AG10803 (cell line): ENCODE data around the gene PIP4K2C.
"Not testable (repeated sequence)": the region's sequence is repeated elsewhere in the genome, so short reads cannot be mapped to it uniquely, and the experiment has no call there.

Source experiments
- DNase-seq: peaks from one replicate; pipeline ENCODE4 v3.0.0; 2010; ENCODE audit warnings: low read depth
- H3K4me3 ChIP-seq: 2 replicates; pipeline ENCODE4 v1.5.1; 2011; ENCODE audit warnings: mild to moderate bottlenecking, low read length, control low read depth
- TF ChIP-seq, protein P1 (sequence below): conservative IDR thresholded peaks from 2 replicates; pipeline ENCODE4 v1.5.1; 2011; ENCODE audit warnings: mild to moderate bottlenecking, low read length, control low read depth, inconsistent platforms

PIP4K2C gene

DNA sequence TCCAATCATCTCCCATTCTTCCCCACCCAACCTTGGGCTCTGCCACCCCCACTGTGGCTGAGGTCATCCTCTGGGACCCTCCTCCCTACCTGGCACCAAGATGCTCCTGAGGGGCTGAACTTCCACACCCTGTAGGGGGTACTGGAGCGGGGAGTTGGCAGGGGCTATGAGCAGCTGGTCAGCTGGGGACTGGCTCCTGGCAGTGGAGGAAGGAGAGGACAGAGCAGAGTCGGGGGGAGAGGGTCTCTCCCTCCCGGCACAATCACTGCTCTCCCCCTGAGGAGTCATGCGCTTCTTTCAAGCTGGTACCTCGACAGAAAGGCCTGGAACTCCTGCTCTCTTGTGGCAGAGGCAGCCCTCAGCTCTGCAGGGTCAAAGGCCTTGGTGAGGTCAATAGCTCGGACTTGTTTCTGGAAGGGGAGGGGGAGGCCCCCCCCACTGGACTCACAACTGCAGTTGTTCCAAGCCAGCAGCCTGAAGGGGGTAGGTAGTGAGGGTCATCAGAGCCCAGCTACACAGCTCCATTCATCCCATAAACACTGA, 40.0 kb downstream of the PIP4K2C start:
- TF ChIP-seq, protein P1, sequence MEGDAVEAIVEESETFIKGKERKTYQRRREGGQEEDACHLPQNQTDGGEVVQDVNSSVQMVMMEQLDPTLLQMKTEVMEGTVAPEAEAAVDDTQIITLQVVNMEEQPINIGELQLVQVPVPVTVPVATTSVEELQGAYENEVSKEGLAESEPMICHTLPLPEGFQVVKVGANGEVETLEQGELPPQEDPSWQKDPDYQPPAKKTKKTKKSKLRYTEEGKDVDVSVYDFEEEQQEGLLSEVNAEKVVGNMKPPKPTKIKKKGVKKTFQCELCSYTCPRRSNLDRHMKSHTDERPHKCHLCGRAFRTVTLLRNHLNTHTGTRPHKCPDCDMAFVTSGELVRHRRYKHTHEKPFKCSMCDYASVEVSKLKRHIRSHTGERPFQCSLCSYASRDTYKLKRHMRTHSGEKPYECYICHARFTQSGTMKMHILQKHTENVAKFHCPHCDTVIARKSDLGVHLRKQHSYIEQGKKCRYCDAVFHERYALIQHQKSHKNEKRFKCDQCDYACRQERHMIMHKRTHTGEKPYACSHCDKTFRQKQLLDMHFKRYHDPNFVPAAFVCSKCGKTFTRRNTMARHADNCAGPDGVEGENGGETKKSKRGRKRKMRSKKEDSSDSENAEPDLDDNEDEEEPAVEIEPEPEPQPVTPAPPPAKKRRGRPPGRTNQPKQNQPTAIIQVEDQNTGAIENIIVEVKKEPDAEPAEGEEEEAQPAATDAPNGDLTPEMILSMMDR: no peak
- no peak for DNase-seq
- no peak overlapping the region for H3K4me3 ChIP-seq

DNA sequence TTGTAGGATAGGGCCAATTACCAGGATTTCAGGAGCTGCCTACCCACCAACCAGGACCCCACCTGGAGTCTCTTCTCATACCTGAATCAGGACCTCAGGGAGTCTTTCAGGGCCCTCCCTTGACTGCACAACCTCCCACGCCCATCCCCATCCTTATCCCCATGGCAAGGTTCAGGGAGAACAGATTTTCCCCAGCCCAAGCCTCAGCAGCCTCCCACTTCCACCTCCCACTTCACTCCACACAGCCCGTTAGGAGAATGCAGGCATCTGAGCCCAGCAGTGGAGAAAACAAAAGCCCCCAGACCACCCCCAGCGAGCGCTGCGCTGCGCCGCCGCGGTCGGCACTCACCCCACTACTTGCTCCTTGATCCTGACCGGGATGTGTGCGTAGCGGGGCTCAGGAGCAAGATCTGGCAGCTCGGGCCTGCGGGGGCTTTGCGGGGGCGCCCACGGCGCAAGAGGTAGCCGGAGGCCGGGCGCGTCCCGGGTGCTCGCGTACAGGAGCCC, 40.6 kb downstream of the PIP4K2C start:
- TF ChIP-seq, protein P1: no peak
- H3K4me3 ChIP-seq: peak overlapping the region; percentile 58; the same call in 1 of the 2 replicates
- no peak for DNase-seq

- H3K4me3 ChIP-seq: peak overlapping the region; percentile 58
- TF ChIP-seq, protein P1: no peak
- peak; percentile 17 for DNase-seq
Measured at GRCh38 chr12:57632073-57632957, 41.3 kb downstream of the PIP4K2C start.

DNA sequence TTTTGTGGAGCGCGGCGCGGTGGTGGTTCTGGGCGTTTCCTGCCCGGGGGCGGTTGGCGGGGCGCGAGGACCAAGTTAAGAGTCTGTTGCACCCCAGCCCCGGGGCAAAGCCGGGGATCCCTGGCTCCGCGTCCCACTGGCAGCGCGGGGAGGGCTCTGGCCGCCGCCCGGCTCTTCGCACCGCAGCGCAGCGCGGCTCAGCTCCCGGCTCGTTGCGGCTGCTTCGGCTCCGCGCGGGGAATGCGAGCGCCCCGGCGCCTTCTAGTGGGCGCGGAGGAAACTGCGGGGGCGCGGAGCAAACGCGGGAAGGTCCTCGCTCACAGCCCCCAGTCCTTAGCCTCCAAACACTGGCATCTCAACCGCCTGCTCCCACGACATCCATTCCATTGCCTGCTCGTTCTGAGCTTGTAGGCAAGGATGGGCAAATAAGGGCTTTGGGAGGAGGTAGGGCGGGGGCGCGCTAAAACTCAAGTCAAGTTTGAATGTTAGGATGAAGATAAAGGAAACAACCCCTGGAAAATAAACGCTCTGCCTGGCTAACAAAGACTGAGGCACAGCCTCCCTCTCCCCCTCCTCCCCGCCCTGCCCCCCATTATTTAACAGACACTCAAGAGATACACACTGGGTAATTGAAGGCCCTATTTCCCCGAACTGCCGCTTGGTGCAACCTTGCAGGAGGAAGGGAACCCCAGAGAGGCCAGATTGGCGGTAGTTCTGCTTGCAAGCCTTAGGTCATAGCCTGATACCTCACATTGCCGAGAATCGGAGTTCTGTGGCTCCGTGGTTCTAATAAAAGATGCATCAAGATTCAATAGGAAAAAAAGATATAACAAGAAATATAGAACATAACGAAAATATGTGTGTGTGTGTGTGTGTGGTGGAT, 42.2 kb downstream of the PIP4K2C start, which contains the start of gene B4GALNT1:
TSS of gene B4GALNT1 (minus strand) at position 244 of the 883 bp plus-strand sequence. CDS start 1,069 bp downstream, outside the sequence.
- DNase-seq: peak; percentile 48
- TF ChIP-seq, protein P1: peak; percentile 63
- H3K4me3 ChIP-seq: peak within 1 kb of the TSS; percentile 58

- not testable (repeated sequence) for H3K4me3 ChIP-seq, DNase-seq
Measured at GRCh38 chr12:57636731-57637130, 45.7 kb downstream of the PIP4K2C start.

- TF ChIP-seq, protein P1: no peak
- no peak overlapping the region for H3K4me3 ChIP-seq
- DNase-seq: no peak
Measured at GRCh38 chr12:57637364-57637763, 46.4 kb downstream of the PIP4K2C start.

- TF ChIP-seq, protein P1: no peak
- no peak overlapping the region for H3K4me3 ChIP-seq
- DNase-seq: no peak
Measured at GRCh38 chr12:57638096-57638495, 47.1 kb downstream of the PIP4K2C start.
